Measurements from ENCODE around the gene SPRY4. TPM values are rescaled to one million over a fixed set of nuclear protein-coding genes. Genes with fewer than 3 reads are reported as not detected.
A peak's percentile ranks its signal among the peaks of the same experiment; 100 is the strongest.

Gene SPRY4
- total and polyA plus RNA-seq, 2 of the 4 experiments (the other 2 are of a cell fraction), result 8.4 to 21.0 TPM

GRCh38 chr5:142312399-142312798 lies 12.4 kb downstream of the SPRY4 start:
- Histone ChIP-seq H4K8ac (ENCODE audit: low read depth in 2 of 2, low read length in 2 of 2) (no peak overlapping the region), H3K14ac (replicated peaks; ENCODE audit: low read depth, low read length) (no peak overlapping the region), H3K23ac (ENCODE audit: low read depth, low read length) (peak overlapping the region; percentile 48; the same call in 1 of the 2 replicates), H3K18ac (ENCODE audit: low read depth, low read length) (no peak overlapping the region), H3K4me1 (ENCODE audit: control insufficient read depth, insufficient read depth, low read length) (peaks cover 20% of the 10 kb centered on the region), H4K20me1 (ENCODE audit: insufficient read depth, low read length) (peaks cover 92% of the 10 kb centered on the region), H2BK120ac (ENCODE audit: low read depth, low read length) (no peak overlapping the region), H3K36me3 (ENCODE audit: control insufficient read depth, insufficient read depth, low read length) (peaks cover 47% of the 10 kb centered on the region), H2BK20ac (ENCODE audit: low read depth, low read length) (no peak overlapping the region), H2AFZ (replicated peaks; ENCODE audit: low read length, poor library complexity) (no peak overlapping the region), H3K27me3 (ENCODE audit: control insufficient read depth, insufficient read depth, low read length) (no peaks in the 10 kb centered on the region), H2AK5ac (ENCODE audit: low read depth, low read length) (no peak overlapping the region), H3K4ac (ENCODE audit: low read depth, low read length) (no peak overlapping the region), H3K4me3 (ENCODE audit: insufficient read depth, low read depth, low read length) (no peak overlapping the region), H2AK9ac (replicated peaks; ENCODE audit: low read depth, low read length, poor library complexity) (no peak overlapping the region), H3K9ac (ENCODE audit: low read depth, low read length) (no peak overlapping the region), H3K27ac (ENCODE audit: insufficient read depth, low read length) (no peak overlapping the region), H3K4me2 (ENCODE audit: low read depth, low read length) (no peak overlapping the region), H2BK5ac (ENCODE audit: low read depth, low read length, poor library complexity, severe bottlenecking) (no peak overlapping the region), H4K5ac (ENCODE audit: low read depth, low read length) (no peak overlapping the region), H3K56ac (ENCODE audit: extremely low read depth, insufficient read depth, low read length) (no peak overlapping the region), H4K91ac (ENCODE audit: insufficient read depth, low read depth, low read length) (no peak overlapping the region), H3K9me3 (ENCODE audit: control insufficient read depth, insufficient read depth, low read length) (no peaks in the 10 kb centered on the region), H3K9me1 (ENCODE audit: insufficient read depth, low read length) (peaks cover 29% of the 10 kb centered on the region), H2BK15ac (ENCODE audit: low read depth, low read length) (no peak overlapping the region), H3K79me1 (ENCODE audit: low read depth in 1 of 2, low read length in 2 of 2) (peaks cover 22 to 68% of the 10 kb centered on the region in 2 experiments)
- ChIA-PET CTCF (interaction anchor here (1.0 kb wide), 2 partner anchors 8 to 136 kb away, joined by 4 read pairs; no protein-coding TSS in a partner anchor), POLR2A (ENCODE audit: unreplicated experiment) (interaction anchor here (0.5 to 0.9 kb wide), 2 partner anchors 9 to 10 kb away, joined by 3 to 4 read pairs; no protein-coding TSS in a partner anchor)
- dilution Hi-C loops (cut with HindIII; ENCODE audit: low sequenced_read_pairs, unreplicated experiment) (no loop called here), intact Hi-C loops (cut with micrococcal nuclease) (no loop called here), in situ Hi-C loops (cut with MboI; ENCODE audit: low sequenced_read_pairs) (no loop called here)
- no peak for ATAC-seq (ENCODE audit: low read depth)
- BruUV-seq (replicated peaks), result no TSS peak
- no peak for DNase-seq
- whole genome bisulfite sequencing, 2 experiments (ENCODE audit: extremely low coverage in 2 of 2, insufficient read length in 1 of 2), result 92% methylated on average over 4 of the region's 5 CpGs; no CpG with 5 or more reads in 1 of the 2 experiments
- TF ChIP-seq RCOR1 (IDR thresholded peaks at IDR 0.05; ENCODE audit: insufficient replicate concordance, low read length), result no peak
- TF ChIP-seq CHD1 (IDR thresholded peaks at IDR 0.05; ENCODE audit: low read depth, low read length), result no peak
- TF ChIP-seq ELK1 (IDR thresholded peaks at IDR 0.05; ENCODE audit: borderline replicate concordance, low read depth, low read length), result no peak
- TF ChIP-seq RFX5 (IDR thresholded peaks at IDR 0.05; ENCODE audit: low read depth, low read length), result no peak
- no peak for TF ChIP-seq FOS (IDR thresholded peaks at IDR 0.05; ENCODE audit: low read depth, low read length)
- TF ChIP-seq SMC3 (IDR thresholded peaks at IDR 0.05; ENCODE audit: low read depth, low read length), result no peak
- no peak for TF ChIP-seq NFE2L2 (IDR thresholded peaks at IDR 0.05; ENCODE audit: low read depth, low read length)
- no peak for TF ChIP-seq POLR2A (IDR thresholded peaks at IDR 0.05; ENCODE audit: low read depth, low read length)
- TF ChIP-seq MAZ (IDR thresholded peaks at IDR 0.05; ENCODE audit: borderline replicate concordance, low read depth, low read length), result no peak
- no peak for TF ChIP-seq MAFK (IDR thresholded peaks at IDR 0.05; ENCODE audit: low read depth, low read length)
- no peak for TF ChIP-seq USF2 (IDR thresholded peaks at IDR 0.05; ENCODE audit: low read depth, low read length)
- TF ChIP-seq BHLHE40 (IDR thresholded peaks at IDR 0.05; ENCODE audit: low read depth, low read length), result no peak
- TF ChIP-seq RAD21 (IDR thresholded peaks at IDR 0.05; ENCODE audit: low read length), result no peak
- no peak for TF ChIP-seq CTCF (conservative IDR thresholded peaks at IDR 0.05; ENCODE audit: low read depth, low read length)
- no peak for TF ChIP-seq CEBPB (IDR thresholded peaks at IDR 0.05; ENCODE audit: low read depth, low read length)
- no peak for TF ChIP-seq MXI1 (IDR thresholded peaks at IDR 0.05; ENCODE audit: borderline replicate concordance, low read depth, low read length)

All from IMR-90 (cell line).